ENCODE results near the gene UTS2B.
"Not testable (repeated sequence)": the region's sequence is repeated elsewhere in the genome, so short reads cannot be mapped to it uniquely, and the experiment has no call there.

The UTS2B gene

GRCh38 chr3:191320316-191320715 is 10.0 kb downstream of the UTS2B start:
- DNase-seq: no peak

DNA sequence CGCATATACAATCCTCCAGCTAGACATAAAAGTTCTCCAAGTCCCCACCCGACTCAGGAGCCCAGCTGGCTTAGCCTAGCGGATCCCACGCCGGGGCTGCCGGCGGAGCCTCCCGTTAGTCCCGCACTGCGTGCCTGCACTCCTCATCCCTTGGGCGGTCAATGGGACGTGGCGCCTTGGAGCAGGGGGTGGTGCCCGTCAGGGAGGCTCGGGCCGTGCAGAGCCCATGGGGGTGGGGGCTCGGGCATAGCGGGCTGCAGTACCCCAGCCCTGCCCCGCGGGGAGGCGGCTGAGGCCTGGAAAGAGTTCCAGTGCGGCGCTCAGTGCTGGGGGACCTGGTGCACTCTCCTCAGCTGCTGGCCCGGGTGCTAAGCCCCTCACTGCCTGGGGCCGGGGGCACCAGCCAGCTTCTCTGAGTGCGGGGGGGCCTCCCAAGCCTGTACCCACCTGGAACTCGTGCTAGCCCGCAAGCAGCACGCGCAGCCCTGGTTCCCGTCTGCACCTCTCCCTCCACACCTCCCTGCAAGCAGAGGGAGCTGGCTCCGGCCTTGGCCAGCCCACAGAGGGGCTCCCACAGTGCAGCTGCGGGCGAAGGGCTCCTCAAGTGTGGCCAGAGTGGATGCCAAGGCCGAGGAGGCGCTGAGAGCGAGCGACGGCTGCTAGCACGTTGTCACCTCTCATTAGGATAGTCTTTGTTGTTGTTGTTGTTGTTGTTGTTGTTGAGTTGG is 13.3 kb downstream of the UTS2B start:
- DNase-seq: no peak

DNA sequence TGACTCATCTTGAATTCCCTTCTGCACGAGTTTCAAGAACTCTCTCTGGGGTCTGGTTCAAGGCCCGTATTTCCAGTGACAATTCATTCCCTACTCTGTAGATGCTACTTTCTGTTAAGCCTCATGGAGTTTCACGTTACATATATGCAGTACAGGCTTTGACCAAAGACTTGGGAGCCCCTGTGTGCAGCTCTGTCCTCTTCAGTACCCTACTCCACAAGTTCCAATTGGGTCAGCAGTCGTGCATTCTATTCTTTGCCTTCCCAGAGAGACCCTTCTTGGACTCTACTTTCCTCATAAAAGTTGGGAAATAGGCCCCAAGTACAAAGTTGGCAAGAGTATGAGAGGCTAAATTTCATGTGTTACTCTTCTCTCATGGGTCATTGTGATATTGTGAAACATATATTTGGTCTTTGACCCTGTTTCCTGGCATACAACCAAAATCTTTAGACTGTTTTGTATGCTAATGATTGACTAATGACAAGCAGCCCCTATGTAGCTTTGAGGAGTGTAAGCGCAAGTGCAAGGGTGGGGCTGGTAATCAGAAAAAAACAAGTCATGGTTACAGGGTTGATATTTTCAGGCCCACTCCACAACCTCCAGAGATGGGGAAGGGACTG is 16.1 kb downstream of the UTS2B start:
- DNase-seq: no peak

DNA sequence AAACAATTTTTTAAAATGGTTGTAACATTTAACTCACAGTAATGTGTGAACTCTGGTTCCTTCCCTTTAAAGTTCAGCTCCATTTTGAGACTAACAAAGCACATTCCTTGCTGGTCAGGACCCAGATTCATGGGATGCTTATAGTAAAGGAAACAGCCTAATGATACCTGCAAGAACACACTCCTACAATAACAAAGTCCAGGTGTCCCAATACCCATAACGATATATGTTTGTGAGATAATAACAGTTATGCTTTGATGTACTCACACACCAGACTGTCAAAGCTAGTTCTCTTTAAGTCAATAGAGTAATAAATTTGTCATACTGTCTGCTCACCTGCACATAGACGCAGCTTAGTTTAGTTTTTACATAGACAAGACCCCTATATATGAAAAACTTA is 17.0 kb downstream of the UTS2B start:
- DNase-seq: no peak

GRCh38 chr3:191307341-191307740 is 23.0 kb downstream of the UTS2B start:
- DNase-seq: no peak

DNA sequence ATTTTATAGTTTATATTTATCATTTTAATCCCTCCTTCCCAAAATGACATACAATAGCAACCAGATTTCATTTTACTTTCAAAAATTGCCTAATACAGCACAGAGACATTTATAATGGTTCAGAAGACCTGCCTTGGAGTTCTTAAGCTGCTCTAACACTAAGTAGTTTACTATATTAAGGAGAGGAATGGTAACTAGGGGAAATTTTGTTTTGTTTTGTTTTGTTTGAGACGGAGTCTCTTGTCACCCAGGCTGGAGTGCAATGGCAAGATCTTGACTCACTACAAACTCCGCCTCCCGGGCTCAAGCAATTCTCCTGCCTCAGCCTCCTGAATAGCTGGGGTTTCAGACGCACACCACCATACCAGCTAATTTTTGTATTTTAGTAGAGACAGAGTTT is 23.9 kb downstream of the UTS2B start:
- DNase-seq: no peak

GRCh38 chr3:191303596-191303995 is 26.7 kb downstream of the UTS2B start:
- no peak for DNase-seq

- DNase-seq: no peak
These were observed 27.9 kb downstream of the UTS2B start for GRCh38 chr3:191302451-191302850.

GRCh38 chr3:191301782-191302411 is 28.4 kb downstream of the UTS2B start:
- DNase-seq: no peak

- no peak for DNase-seq
These were observed 29.3 kb downstream of the UTS2B start for GRCh38 chr3:191301017-191301416.

DNA sequence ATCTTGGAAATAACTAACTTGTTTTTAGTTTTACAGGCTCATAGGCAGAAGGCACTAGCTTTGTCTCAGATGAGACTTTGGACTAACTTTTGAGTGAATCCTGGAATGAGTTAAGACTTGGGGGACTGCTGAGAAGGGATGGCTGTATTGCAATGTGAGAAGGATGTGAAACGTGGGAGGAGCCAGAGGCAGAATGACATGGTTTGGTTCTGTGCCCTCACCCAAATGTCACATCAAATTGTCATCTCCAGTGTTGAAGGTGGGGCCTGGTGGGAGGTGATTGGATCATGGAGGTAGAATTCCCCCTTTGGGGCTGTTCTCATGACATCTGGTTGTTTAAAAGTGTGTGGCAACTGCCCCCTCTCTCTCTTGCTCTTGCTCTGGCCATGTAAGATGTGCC is 29.9 kb downstream of the UTS2B start:
- no peak for DNase-seq

GRCh38 chr3:191298846-191299245 is 31.5 kb downstream of the UTS2B start:
- DNase-seq: no peak

DNA sequence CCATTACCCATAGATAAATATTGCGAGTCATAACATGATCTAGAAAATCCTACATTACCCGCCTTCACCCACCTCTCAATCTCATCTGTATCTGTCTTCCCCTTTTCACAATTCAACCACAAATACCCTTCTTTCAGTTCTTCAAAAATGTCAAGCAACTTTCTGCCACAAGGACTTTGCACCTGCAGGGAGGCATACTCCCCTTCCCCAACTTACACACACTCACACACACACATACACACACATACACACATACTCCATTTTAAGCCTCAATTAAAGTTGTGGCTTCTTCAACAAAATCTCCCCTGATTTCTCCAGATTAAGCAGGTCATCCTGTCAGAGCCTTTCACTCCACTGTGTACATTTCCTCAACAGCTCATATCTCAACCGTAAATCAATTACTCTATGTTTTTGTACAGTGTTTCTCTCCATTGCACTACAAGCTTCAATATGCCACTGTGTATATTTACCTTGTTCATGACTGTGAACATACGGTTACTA is 34.2 kb downstream of the UTS2B start:
- DNase-seq: no peak

- DNase-seq: no peak
These were observed 36.0 kb downstream of the UTS2B start for GRCh38 chr3:191294291-191294690.

DNA sequence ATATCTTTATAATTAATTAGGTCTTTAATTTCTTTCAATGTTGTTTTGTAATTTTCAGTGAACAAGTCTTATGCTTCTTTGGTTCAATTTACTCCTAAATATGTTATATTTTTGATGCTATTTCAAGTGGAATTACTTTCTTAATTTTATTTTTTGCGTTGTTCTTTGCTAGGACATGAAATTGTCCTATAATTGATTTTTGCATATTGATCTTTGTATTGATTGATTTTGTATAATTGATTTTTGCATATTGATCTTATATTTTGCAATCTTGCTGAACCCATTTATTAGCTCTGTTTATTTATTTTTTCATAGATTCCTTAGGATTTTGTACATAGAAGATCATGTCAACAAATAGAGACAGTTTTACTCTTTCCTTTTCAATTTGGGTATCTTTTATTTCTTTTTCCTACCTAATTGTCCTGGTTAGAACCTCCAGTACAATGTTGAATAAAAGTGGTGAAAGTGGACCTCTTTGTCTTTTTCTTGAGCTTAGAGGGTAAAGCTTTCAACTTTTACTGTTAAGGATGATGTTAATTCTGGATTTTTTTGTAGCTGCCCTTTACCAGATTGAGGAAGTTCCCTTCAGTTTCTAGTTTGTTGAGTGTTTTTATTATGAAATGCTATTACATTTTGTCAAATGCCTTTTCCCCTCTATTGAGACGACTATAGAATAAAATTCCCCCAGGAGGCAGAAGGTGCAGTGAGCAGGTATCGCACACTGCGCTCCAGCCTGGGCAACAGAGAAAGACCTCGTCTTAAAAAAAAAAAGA is 37.9 kb downstream of the UTS2B start:
- no peak for DNase-seq

DNA sequence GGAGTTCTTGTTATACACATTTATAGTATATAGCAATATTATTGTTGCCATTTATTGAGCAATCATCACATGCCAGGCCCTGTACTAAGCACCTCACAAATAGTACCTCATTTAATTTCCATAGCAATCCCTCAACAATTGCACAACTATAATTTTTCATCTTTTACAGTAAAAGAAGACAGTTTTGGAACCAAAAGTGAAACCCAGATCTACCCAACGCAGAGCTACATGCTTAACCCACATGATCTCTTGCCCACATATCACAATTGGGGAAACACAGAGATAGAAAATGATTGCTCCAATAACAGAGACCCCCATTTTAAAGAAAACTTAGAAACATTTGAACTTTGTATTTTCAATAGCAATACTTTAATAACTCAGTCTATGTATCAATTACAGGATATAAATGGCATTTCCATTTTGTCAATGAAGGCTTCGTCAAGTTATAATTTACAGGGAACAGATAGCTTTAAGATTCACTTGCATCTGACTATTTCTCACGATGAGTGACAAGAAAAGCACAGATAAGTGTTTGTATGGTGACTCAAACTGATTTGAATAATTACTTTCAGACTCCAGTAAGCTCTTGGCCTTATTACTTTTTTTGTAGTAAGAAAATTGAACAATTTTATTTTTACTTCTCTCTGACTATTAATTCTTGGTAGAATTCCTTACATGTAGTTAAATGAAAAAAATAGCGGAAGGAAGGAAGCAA is 39.9 kb downstream of the UTS2B start:
- DNase-seq: no peak

DNA sequence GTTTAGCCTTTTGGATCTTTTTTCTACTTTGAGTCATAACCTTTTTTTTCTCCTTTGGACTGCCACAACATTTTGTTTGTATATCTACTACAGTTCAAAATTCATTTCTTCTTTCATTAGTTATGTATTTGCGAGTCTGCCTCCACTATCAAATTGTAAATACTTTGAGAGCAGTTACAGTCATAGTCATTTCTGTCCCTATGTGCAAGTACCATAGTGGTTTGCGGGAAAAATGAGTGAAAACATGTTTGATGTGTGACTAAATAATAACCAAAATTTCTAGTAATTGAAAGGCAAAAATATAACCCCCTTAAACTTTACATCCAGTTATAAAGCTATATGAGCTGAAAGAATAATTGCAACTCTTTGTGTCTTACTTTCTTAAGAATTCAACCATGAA is 46.9 kb downstream of the UTS2B start:
- no peak for DNase-seq

GRCh38 chr3:191282251-191283185 is 47.8 kb downstream of the UTS2B start:
- DNase-seq: no peak

DNA sequence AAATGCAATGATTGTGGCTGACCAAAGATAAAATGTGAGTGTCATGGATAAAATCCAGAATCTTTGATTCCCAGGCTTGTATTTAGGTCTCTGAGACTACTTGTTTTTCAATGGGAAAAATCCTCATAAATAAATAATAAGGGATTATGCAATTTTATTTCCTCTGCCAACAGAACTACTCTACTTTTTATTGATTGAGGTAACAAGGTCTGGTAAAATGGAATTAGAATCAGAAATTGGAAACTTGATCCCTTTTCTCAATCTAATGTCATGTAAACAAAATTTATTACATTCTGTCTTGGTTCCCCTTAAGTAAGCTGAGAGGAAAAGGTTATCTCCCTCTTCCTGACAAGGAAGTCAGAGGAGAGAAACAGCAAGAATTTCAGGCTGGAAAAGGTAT is 49.4 kb downstream of the UTS2B start:
- no peak for DNase-seq

DNA sequence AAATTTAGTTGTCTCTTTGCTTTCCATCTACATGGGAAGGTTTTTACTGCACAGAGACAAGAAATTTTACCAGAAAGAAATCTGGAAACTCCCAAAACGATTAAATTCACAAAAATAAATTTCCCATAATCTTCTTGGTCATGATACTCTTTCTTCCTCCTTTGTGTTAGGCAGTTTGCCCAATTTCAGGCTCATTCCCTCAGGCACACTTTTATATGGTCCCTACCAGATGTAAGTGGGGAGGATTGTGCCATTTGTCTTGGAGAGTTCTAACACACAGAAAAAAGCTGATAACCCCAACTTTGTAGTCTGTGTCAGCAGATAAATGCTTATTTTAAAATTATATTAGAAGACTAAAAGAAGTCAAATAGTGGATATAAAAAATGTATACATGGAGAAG is 50.2 kb downstream of the UTS2B start:
- DNase-seq: no peak

- DNase-seq: no peak
These were observed 54.6 kb downstream of the UTS2B start for GRCh38 chr3:191275751-191276150.

- not testable (repeated sequence) for DNase-seq
These were observed 55.1 kb downstream of the UTS2B start for GRCh38 chr3:191275244-191275643.

Data from stimulated activated CD4-positive, alpha-beta T cell treated with anti-CD3 and anti-CD28 coated beads, Interleukin-4, amount 100 ng/mL, for 1 hour (primary cell).